SH-SY5Y (cell line): ENCODE data around the gene FNIP2.

Source experiments
- GATA2 ChIP-seq: IDR thresholded peaks from 2 replicates; pipeline ENCODE4 v1.6.1; 2011; ENCODE audit warnings: mild to moderate bottlenecking, low read depth, low read length
- GATA3 ChIP-seq: IDR thresholded peaks from 2 replicates; pipeline ENCODE4 v1.6.1; 2011; ENCODE audit warnings: low read depth, mild to moderate bottlenecking, low read length, moderate library complexity

- no peak for TF ChIP-seq GATA2
- TF ChIP-seq GATA3 = no peak
Observed at GRCh38 chr4:158811704-158812103, 42.9 kb downstream of the FNIP2 start.
